HFF-Myc (cell line): Measurements from ENCODE around the gene COX8A.

ENCODE experiments used
- DNase-seq: peaks from one replicate; pipeline ENCODE4 v3.0.0-alpha.2; 2011; ENCODE audit warnings: low read depth; ENCODE audit errors: extremely low read depth
- H3K4me3 ChIP-seq: replicated peaks from 2 replicates; pipeline ENCODE4 v1.5.1; 2011; ENCODE audit warnings: low read depth, mild to moderate bottlenecking, control low read depth, low read length
- TF ChIP-seq, protein P1 (sequence below): IDR thresholded peaks from 2 replicates; pipeline ENCODE4 v1.5.1; 2012; ENCODE audit warnings: mild to moderate bottlenecking, low read depth, low read length, control low read depth; ENCODE audit errors: missing control alignments

Gene COX8A

DNA sequence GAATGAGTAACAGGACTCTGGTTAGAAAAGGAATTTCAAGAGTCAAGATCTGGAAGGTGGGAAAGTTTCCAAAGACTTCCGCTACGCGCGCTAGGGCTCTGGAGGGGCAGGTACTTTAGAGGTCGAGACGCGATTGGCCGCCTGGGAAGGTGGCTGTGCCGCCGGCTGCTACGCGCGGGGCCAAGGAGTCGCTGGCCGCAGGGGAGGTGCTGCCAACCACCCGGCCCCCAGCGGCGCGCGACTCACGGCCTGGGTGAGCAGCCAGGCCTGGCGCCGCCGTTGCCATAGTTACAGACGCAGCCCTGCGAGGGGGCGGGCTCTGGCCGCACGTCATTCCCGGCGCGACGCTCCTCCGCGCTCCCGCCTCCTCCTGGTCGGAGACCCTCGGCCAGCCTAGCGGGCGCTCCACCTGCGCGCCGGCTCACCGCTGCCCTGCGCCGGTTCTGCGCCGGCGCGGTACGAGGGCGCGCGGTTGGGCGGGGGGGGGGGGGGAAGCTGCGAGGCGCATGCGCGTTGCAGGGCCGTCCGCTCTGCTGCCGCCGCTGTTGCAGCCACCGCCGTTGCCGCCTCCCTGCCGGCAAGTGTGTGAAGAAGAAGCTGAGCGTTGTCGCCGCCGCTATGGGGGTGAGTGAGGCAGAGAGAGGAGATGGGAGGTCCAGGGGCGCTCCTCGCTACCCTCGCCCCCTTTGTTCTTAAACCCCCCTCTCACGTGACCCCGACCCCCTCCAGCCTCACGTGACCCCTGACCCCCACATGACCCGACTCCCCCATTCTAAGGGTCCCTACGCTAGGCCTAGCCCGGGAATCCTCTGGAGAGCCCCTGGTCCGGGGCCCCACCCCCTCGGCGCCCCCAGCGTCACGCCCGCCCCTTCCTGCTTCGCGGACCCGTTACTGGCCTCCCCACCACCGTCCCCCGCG lies 35.7 kb upstream of the COX8A start, which contains the start of gene NAA40:
Gene NAA40 (plus strand): TSS at position 524 of the 918 bp plus-strand sequence. CDS start 95 bp downstream, at position 619.
- peak; percentile 75 for DNase-seq
- H3K4me3 ChIP-seq = peak within 1 kb of the TSS; percentile 83
- TF ChIP-seq, protein P1, sequence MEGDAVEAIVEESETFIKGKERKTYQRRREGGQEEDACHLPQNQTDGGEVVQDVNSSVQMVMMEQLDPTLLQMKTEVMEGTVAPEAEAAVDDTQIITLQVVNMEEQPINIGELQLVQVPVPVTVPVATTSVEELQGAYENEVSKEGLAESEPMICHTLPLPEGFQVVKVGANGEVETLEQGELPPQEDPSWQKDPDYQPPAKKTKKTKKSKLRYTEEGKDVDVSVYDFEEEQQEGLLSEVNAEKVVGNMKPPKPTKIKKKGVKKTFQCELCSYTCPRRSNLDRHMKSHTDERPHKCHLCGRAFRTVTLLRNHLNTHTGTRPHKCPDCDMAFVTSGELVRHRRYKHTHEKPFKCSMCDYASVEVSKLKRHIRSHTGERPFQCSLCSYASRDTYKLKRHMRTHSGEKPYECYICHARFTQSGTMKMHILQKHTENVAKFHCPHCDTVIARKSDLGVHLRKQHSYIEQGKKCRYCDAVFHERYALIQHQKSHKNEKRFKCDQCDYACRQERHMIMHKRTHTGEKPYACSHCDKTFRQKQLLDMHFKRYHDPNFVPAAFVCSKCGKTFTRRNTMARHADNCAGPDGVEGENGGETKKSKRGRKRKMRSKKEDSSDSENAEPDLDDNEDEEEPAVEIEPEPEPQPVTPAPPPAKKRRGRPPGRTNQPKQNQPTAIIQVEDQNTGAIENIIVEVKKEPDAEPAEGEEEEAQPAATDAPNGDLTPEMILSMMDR = no peak

DNA sequence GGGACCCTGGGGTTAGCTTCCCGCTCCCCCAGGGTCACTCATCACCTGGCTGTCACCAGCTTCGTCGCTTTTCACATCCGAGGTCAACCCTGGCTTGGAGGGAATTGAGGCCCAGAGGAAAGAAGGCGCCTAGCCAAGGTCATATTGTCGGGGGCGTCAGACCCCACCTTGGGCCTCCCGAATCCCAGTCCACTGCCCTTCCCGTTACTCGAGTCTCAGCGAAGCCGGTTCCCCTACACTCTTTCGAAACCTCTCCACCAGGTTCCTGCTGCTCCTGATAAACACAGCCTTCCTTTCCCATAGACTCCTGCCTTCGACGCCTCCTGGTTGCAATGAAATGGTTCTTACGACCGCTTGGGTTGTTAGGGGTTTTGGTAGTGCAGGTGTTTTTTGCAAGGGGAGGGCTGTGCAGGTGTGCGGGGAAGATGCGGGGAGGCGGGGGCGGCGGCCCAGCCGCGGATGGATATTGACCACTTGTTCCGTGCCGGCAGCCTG lies 35.0 kb upstream of the COX8A start:
- DNase-seq = no peak
- peak overlapping the region; percentile 83 for H3K4me3 ChIP-seq
- TF ChIP-seq, protein P1 = no peak

DNA sequence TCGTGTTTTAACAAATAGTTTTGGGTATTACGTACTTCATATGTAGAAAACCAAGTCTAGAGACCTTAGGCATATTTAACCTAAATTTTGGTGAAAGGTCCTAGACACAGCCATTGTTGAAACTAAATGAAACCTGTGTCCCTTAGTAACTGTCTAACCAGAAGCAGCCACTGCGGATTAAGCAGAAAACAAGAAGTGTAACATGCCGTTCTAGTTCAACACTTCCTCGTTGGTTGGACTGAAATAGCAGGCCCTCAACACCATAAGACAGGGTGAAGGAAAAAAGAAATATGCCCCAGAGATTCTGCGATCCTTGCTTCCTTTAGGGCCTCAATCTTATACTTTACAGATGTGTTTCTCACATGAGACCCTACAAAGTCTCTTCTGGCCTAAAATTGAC lies 33.6 kb upstream of the COX8A start:
- no peak overlapping the region for H3K4me3 ChIP-seq
- TF ChIP-seq, protein P1 = no peak
- no peak for DNase-seq

DNA sequence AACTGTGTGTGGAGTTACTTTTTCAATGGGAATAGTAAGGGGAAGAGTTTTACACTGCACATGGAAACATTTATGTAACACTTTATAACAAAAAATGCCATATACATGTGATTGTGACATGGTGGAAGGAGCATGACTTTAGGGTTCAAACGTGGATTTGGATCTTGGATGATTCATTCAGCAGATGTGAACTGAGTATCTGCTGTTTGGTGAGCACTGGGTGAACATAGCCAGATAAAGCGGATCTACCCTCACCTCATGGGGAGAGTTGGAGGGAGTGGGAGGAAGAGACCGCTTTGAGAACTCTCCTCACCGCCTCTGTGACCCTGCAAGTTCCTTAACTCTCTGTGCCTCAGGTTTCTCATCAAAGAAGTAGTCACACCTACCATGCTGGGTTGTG lies 32.5 kb upstream of the COX8A start:
- TF ChIP-seq, protein P1 = no peak
- DNase-seq = no peak
- no peak overlapping the region for H3K4me3 ChIP-seq

DNA sequence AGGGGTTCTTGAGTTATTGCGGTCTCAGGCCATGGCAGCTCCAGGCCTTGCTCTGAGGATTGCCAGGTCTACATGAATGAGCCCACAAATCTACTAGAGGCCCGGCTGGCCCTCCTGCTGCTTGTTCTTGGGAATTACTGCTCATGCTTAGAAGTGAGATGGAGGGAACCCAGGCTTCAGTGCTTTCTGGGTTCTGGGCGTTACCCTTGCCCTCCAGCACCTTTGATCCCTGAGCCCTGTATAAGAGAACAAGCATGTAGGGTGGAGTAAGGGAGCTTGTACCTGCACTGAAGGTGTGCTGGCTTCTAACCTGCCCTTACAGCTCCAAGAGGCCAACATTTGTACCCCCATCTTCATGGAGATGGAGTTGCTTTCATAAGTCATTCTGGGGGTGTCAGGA lies 31.6 kb upstream of the COX8A start:
- DNase-seq = no peak
- TF ChIP-seq, protein P1 = no peak
- H3K4me3 ChIP-seq = no peak overlapping the region

DNA sequence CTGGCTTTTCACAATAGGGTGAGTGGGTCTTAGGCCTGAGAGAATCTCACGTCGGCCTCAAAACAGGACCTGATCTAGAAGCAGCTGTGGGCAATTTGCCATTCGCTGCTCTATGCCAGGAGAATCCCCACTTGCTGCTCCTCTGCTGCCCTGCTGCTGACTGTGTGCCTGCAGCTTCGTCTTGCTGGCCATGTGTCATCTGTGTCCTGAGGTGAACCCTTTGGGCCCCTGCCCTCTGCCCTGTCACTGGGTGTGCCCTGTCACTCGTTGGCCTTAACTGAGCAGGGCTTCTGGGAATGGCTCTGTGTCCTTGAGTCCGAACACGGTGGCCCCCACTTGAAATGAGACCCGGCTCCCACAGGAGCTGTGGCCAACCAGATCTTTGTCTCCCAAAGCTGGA lies 29.4 kb upstream of the COX8A start:
- no peak for DNase-seq
- H3K4me3 ChIP-seq = no peak overlapping the region
- TF ChIP-seq, protein P1 = no peak
